ENCODE data around the gene PTPN14.

PTPN14 gene

DNA sequence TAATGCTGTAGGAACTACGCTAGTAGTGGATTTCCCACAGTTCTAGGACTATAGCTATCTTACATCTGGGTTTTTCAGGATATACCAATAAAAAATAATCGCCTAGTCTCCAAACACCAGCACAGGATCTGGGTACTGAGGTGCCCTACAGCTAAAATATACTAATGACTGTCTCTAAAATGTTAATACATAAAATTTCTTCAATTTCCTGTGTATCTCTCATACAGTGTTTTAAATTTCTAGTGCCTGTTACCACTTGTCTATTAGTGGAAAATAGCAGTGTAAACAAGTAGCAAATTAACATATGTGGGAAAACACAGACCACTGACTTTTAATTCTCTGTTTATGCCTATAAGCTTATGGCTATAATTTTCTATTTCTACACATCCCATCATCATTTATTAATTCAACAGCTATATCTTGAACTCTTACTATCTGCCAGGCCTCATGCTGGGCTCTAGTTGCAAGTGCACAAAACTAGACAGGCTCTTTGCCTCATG is 16.1 kb upstream of the PTPN14 start:
- DNase-seq, result no peak

- DNase-seq, result no peak
Measured at GRCh38 chr1:214566158-214567104, 15.0 kb upstream of the PTPN14 start.

GRCh38 chr1:214565310-214565709 is 13.9 kb upstream of the PTPN14 start:
- no peak for DNase-seq

DNA sequence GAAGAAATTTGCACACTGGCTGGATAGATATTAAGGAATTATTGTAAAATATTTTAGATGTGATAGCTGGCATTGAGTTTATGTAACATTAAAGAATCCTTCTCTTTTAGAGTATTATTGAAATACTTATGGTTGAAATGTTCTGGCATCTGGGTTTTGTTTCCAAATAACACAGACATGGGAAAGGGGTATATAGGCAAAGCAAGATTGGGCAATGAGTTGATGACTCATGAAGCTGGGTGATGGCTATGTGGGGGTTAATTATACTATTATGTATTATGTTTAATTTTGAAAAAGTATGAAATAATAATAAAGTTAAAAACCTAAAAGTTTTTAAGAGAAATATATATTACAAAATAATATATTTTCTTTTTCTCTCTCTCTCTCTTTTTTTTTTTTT is 12.5 kb upstream of the PTPN14 start:
- no peak for DNase-seq

- no peak for DNase-seq
Measured at GRCh38 chr1:214557952-214558735, 6.7 kb upstream of the PTPN14 start.

GRCh38 chr1:214553142-214553710 is 1.8 kb upstream of the PTPN14 start:
- no peak for DNase-seq

GRCh38 chr1:214552174-214552608 is 789 bp upstream of the PTPN14 start:
- no peak for DNase-seq

GRCh38 chr1:214550857-214551435 is 456 bp downstream of the PTPN14 start:
- no peak for DNase-seq

- DNase-seq, result no peak
Measured at GRCh38 chr1:214550013-214550856, 1.2 kb downstream of the PTPN14 start.

GRCh38 chr1:214549604-214550003 is 1.8 kb downstream of the PTPN14 start:
- DNase-seq, result no peak

DNA sequence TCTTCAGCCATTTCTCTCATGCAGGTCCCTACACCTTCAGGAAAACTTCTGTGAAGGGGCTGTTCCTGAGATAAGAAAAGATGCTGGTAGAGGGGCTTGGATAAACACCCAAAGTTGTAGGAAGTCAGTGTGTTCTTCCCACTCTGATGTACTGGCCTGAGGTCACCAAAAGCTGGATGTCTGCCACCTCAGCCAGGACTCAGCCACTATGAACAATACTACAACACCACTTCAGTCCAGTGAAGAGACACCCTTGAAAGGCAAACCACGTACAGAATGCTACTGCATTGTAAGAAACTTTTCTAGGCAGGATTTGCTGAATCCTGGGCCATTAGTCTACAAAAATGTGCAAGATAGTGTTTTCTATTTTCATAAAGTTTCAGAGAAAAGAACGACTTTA is 2.4 kb downstream of the PTPN14 start:
- no peak for DNase-seq

DNA sequence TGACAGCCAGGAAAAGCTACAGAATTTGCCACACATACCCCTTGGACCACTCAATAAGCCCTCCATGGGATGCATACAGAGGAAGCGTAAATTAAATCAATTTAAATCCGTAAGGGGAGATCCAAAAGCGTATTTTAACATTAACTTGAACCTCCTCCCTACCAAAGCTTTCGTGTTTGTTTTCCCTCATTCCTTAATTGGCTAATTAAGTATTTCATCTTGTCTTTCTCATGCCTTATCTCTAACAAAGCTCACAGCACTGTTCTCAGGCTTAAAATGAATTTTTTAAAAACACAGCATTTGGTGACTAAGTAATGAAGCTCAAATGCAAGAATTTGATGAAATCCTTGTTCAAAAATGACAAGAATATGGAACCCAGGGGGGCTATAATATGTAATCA is 3.1 kb downstream of the PTPN14 start:
- DNase-seq, result no peak

- DNase-seq, result no peak
Measured at GRCh38 chr1:214547747-214548146, 3.7 kb downstream of the PTPN14 start.

DNA sequence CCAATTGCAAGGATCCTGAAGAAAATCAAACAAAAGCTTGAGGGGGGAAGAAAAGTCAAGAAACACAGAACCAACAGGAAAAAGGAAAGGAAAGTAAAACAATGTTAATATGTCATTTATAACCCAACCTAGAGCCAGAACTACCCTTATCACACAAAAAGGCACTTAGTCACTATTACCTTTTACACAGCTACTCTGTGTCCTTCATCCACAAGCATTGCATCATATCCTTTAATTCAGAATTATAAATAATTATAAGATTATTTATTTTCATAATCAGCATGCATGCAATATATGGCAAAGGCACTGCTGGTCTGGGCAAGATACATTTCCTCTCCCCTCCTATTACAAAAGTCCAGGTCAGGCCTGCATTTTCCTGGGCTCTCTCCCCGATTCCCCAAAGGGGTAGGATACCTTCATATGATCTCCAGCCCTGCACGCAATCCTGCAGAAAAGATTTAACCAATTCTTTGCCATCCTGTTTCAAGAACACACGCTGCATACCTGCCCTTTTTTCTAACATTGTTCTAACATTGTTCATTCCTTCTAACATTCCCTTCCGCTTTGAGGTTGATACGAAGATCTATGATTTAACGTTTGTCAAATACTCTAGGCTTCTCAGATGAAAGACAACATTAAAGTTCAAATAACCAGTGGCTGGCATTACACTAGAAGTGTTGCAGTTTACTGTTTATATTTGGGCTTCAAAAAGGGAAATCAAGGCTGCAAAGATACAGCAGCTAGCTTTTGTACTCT is 4.3 kb downstream of the PTPN14 start:
- no peak for DNase-seq

GRCh38 chr1:214546084-214546483 is 5.3 kb downstream of the PTPN14 start:
- DNase-seq, result no peak

DNA sequence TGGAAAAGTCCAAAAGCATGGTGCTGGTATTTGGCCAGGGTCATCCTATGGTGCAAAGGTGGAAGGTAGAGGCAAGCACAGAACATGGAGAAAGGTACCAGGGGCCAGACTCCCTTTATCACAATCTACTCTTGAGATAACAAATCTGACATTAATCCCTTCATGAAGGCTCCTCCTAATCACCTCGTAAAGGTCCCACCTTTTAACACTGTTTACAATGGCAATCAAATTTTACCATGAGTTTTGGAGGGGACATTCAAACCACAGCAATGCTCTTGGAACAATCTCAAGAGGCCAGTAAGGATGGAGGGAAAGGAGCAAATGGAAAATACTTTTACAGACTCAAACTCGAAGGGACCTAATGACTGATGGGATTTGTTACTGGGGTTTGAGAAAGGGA is 6.1 kb downstream of the PTPN14 start:
- DNase-seq, result no peak

GRCh38 chr1:214544791-214545190 is 6.6 kb downstream of the PTPN14 start:
- no peak for DNase-seq

DNA sequence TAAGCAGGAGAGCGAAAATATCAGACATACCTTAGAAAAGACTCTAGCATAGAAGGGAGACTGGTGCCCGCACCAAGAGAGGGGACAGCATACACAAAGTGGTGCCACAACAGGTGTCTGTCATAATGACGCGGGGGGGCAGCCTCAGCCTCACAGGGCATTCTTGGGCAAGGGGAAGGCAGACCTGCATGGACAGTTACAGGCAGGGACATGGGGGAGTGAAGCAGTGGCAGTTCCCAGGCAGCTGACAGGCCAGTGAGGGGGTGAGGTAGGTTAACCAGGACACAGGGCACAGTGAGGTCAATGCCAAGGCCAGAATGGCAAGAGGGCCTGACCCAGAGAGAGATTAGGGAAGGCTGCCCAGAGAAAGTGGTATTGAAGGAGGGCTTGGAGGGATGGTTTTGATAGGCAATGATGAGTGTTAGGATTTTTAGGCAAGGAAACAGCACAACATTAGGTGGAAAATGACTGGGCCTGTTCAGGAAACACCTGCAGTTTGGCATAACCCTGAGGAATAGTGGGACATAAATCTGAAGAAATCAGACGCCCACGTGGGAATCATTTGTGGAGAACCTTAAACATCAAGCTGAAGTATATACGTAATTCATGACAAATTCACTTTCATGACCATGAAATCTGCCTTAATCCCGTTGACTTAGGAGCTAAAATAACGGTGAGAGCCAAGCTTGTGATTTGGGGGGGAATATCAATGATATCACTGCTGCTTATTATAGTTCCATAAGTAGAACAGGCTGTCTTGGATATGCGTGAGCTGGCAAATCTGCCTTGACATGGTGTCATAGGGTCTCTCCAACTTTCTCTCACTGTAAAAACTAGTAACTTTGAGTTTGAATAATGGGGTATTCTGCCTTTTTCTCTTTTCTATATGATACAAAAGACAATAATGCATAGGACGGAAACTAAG is 8.9 kb downstream of the PTPN14 start:
- DNase-seq, result no peak

GRCh38 chr1:214541693-214542092 is 9.7 kb downstream of the PTPN14 start:
- no peak for DNase-seq

DNA sequence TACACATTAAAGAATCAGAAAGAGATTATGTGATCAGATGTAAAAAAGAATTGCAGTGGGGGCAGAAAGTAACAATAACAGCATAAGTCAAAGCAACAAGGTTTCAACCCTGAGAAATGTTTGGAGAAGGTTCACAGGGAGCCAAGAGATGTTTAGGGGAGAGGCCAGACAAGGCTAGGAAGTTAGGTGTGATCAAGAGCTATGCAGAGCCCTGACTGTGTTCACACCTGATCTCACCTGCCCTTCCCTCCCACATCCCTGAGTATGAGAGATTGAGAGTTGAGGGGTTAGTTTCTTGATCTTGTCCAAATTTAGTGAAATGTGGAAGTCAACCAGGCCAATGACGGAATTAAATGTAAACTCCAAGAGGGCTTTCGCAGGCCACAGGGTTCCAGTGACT is 10.2 kb downstream of the PTPN14 start:
- DNase-seq, result no peak
